Subcutaneous adipose tissue (tissue), 4 donors: ENCODE results near the gene CCDC110. TPM values are rescaled to one million over a fixed set of nuclear protein-coding genes. Genes with fewer than 3 reads are reported as not detected.

Experiments used
- CTCF ChIP-seq: fragments of 450-650 bp; IDR thresholded peaks from one replicate; pipeline ENCODE4 v1.5.1; 2016; ENCODE audit warnings: low read depth, mild to moderate bottlenecking, control low read depth, antibody characterized with exemption, moderate library complexity
- total RNA-seq, 4 donors: library from RNA; depleted of rRNA; stranded (reverse); fragments of >200 nt; gene quantifications; one replicate each; pipeline ENCODE4 v1.1.0, GENCODE V29; 2016

Gene CCDC110
- total RNA-seq, 4 donors from 2014 or later = 0.22 to 1.3 (median 0.59) TPM

GRCh38 chr4:185416955-185417354, 54.6 kb downstream of the CCDC110 start:
- TF ChIP-seq CTCF = no peak

GRCh38 chr4:185412412-185412811, 59.1 kb downstream of the CCDC110 start:
- TF ChIP-seq CTCF = no peak

- TF ChIP-seq CTCF = no peak
Observed at GRCh38 chr4:185411849-185412248, 59.7 kb downstream of the CCDC110 start.

- no peak for TF ChIP-seq CTCF
Observed at GRCh38 chr4:185408432-185408831, 63.1 kb downstream of the CCDC110 start.

GRCh38 chr4:185405296-185405999, 66.1 kb downstream of the CCDC110 start:
- no peak for TF ChIP-seq CTCF

- TF ChIP-seq CTCF = no peak
Observed at GRCh38 chr4:185404031-185404430, 67.5 kb downstream of the CCDC110 start.

- no peak for TF ChIP-seq CTCF
Observed at GRCh38 chr4:185399466-185399865, 72.1 kb downstream of the CCDC110 start.
